T follicular helper cell (primary cell): ENCODE data around the gene TSC22D3.
A peak's percentile ranks its signal among the peaks of the same experiment; 100 is the strongest.

Experiments
- DNase-seq: peaks from one replicate; pipeline ENCODE4 v3.0.0-alpha.2; 2020; ENCODE audit warnings: low read depth

The TSC22D3 gene

GRCh38 chrX:107730991-107731766, 44.4 kb downstream of the TSC22D3 start:
- DNase-seq = no peak

- no peak for DNase-seq
Observed at GRCh38 chrX:107730298-107730655, 45.3 kb downstream of the TSC22D3 start.

- DNase-seq = no peak
Observed at GRCh38 chrX:107729558-107730297, 45.9 kb downstream of the TSC22D3 start.

GRCh38 chrX:107728371-107729099, 47.1 kb downstream of the TSC22D3 start:
- no peak for DNase-seq

- no peak for DNase-seq
Observed at GRCh38 chrX:107726816-107727534, 48.6 kb downstream of the TSC22D3 start.

- DNase-seq = no peak
Observed at GRCh38 chrX:107725761-107726555, 49.6 kb downstream of the TSC22D3 start.

- DNase-seq = no peak
Observed at GRCh38 chrX:107724653-107725052, 50.9 kb downstream of the TSC22D3 start.

- no peak for DNase-seq
Observed at GRCh38 chrX:107723511-107723910, 52.1 kb downstream of the TSC22D3 start.

GRCh38 chrX:107721966-107722707, 53.5 kb downstream of the TSC22D3 start:
- DNase-seq = no peak

GRCh38 chrX:107721318-107721717, 54.3 kb downstream of the TSC22D3 start:
- DNase-seq = no peak

GRCh38 chrX:107718156-107718621, 57.4 kb downstream of the TSC22D3 start:
- peak; percentile 70 for DNase-seq

GRCh38 chrX:107716816-107717700, 58.5 kb downstream of the TSC22D3 start:
- peak; percentile 84 for DNase-seq

GRCh38 chrX:107716118-107716684, 59.4 kb downstream of the TSC22D3 start:
- no peak for DNase-seq

- no peak for DNase-seq
Observed at GRCh38 chrX:107715331-107716117, 60.1 kb downstream of the TSC22D3 start.

GRCh38 chrX:107714206-107714891, 61.2 kb downstream of the TSC22D3 start:
- peak; percentile 21 for DNase-seq

GRCh38 chrX:107713543-107714205, 61.9 kb downstream of the TSC22D3 start:
- peak; percentile 34 for DNase-seq

- peak; percentile 16 for DNase-seq
Observed at GRCh38 chrX:107713203-107713542, 62.4 kb downstream of the TSC22D3 start.
